Skeletal muscle tissue (tissue), 4 donors: ENCODE data around the gene SLC1A2. TPM values are rescaled to one million over a fixed set of nuclear protein-coding genes. Genes with fewer than 3 reads are reported as not detected.

Experiments
- H3K27ac ChIP-seq: one replicate; pipeline ENCODE4 v1.7.0; 2013; ENCODE audit warnings: mild to moderate bottlenecking, low read depth, low read length, inconsistent platforms
- H3K27me3 ChIP-seq, 3 donors: one replicate each; pipeline ENCODE4 v1.7.0; 2013; ENCODE audit warnings: low read length in 3 of 3; ENCODE audit not compliant: control insufficient read depth in 3 of 3, insufficient read depth in 3 of 3
- H3K36me3 ChIP-seq, 3 donors: one replicate each; pipeline ENCODE4 v1.7.0; 2013; ENCODE audit warnings: low read length in 3 of 3; ENCODE audit not compliant: control insufficient read depth in 3 of 3, insufficient read depth in 3 of 3
- H3K4me1 ChIP-seq, 3 donors: one replicate each; pipeline ENCODE4 v1.7.0; 2013; ENCODE audit warnings: low read length in 3 of 3, mild to moderate bottlenecking in 3 of 3; ENCODE audit not compliant: control insufficient read depth in 3 of 3, insufficient read depth in 3 of 3
- H3K4me3 ChIP-seq, 3 donors: one replicate each; pipeline ENCODE4 v1.7.0; 2013; ENCODE audit warnings: low read length in 3 of 3
- H3K9ac ChIP-seq, 3 donors: one replicate each; pipeline ENCODE4 v1.7.0; 2013; ENCODE audit warnings: low read length in 3 of 3, mild to moderate bottlenecking in 3 of 3, moderate library complexity in 2 of 3, low read depth in 1 of 3
- H3K9me3 ChIP-seq, 3 donors: one replicate each; pipeline ENCODE4 v1.7.0; 2013; ENCODE audit warnings: low read length in 3 of 3; ENCODE audit not compliant: control insufficient read depth in 3 of 3
- total RNA-seq: library from RNA; depleted of rRNA; stranded (reverse); fragments of >200 nt; gene quantifications from one replicate; pipeline ENCODE4 v1.2.3, GENCODE V29; 2014
- donor health status: Osteomylitis.

SLC1A2 gene
- total RNA-seq, 1 donor from 2014 or later = 1.6 TPM

- Histone ChIP-seq H3K4me1 (peaks cover 0 to 9% (median 0%) of the 10 kb centered on the region in 3 donors), H3K27ac (no peak overlapping the region), H3K9ac (no peak overlapping the region), H3K4me3 (no peak overlapping the region), H3K27me3 (no peaks in the 10 kb centered on the region), H3K9me3 (no peaks in the 10 kb centered on the region), H3K36me3 (no peaks in the 10 kb centered on the region)
Measured at GRCh38 chr11:35334385-35335090, 84.8 kb downstream of the SLC1A2 start.

- no peaks in the 10 kb centered on the region for H3K9me3 ChIP-seq
- H3K4me3 ChIP-seq = no peak overlapping the region
- no peak overlapping the region for H3K27ac ChIP-seq
- H3K36me3 ChIP-seq = no peaks in the 10 kb centered on the region
- peaks cover 0 to 9% (median 4%) of the 10 kb centered on the region in 3 donors for H3K4me1 ChIP-seq
- no peak overlapping the region for H3K9ac ChIP-seq
- no peaks in the 10 kb centered on the region for H3K27me3 ChIP-seq
Measured at GRCh38 chr11:35332524-35332923, 86.8 kb downstream of the SLC1A2 start.

- H3K9ac ChIP-seq = no peak overlapping the region
- H3K36me3 ChIP-seq = no peaks in the 10 kb centered on the region
- peaks cover 0 to 6% (median 4%) of the 10 kb centered on the region in 3 donors for H3K4me1 ChIP-seq
- H3K4me3 ChIP-seq = no peak overlapping the region
- no peaks in the 10 kb centered on the region for H3K27me3 ChIP-seq
- no peak overlapping the region for H3K27ac ChIP-seq
- H3K9me3 ChIP-seq = no peaks in the 10 kb centered on the region
Measured at GRCh38 chr11:35330931-35331330, 88.4 kb downstream of the SLC1A2 start.

GRCh38 chr11:35330156-35330889 lies 89.0 kb downstream of the SLC1A2 start:
- Histone ChIP-seq H3K9me3 (no peaks in the 10 kb centered on the region), H3K4me3 (no peak overlapping the region), H3K36me3 (no peaks in the 10 kb centered on the region), H3K4me1 (peaks cover 0 to 6% (median 4%) of the 10 kb centered on the region in 3 donors), H3K9ac (no peak overlapping the region), H3K27me3 (no peaks in the 10 kb centered on the region), H3K27ac (no peak overlapping the region)

- H3K36me3 ChIP-seq = no peaks in the 10 kb centered on the region
- peaks cover 1 to 6% (median 5%) of the 10 kb centered on the region in 3 donors for H3K4me1 ChIP-seq
- no peak overlapping the region for H3K27ac ChIP-seq
- H3K4me3 ChIP-seq = no peak overlapping the region
- no peaks in the 10 kb centered on the region for H3K9me3 ChIP-seq
- H3K9ac ChIP-seq = no peak overlapping the region
- no peaks in the 10 kb centered on the region for H3K27me3 ChIP-seq
Measured at GRCh38 chr11:35327829-35328228, 91.5 kb downstream of the SLC1A2 start.

- Histone ChIP-seq H3K9me3 (no peaks in the 10 kb centered on the region), H3K27ac (no peak overlapping the region), H3K36me3 (no peaks in the 10 kb centered on the region), H3K27me3 (no peaks in the 10 kb centered on the region), H3K4me3 (no peak overlapping the region), H3K9ac (no peak overlapping the region), H3K4me1 (peaks cover 3 to 17% (median 12%) of the 10 kb centered on the region in 3 donors)
Measured at GRCh38 chr11:35326266-35326879, 93.0 kb downstream of the SLC1A2 start.

- H3K27me3 ChIP-seq = no peaks in the 10 kb centered on the region
- H3K9ac ChIP-seq = no peak overlapping the region
- H3K36me3 ChIP-seq = no peaks in the 10 kb centered on the region
- H3K27ac ChIP-seq = no peak overlapping the region
- H3K4me3 ChIP-seq = no peak overlapping the region
- H3K9me3 ChIP-seq = no peaks in the 10 kb centered on the region
- peaks cover 3 to 14% (median 11%) of the 10 kb centered on the region in 3 donors for H3K4me1 ChIP-seq
Measured at GRCh38 chr11:35324981-35325380, 94.4 kb downstream of the SLC1A2 start.

GRCh38 chr11:35324183-35324886 lies 95.0 kb downstream of the SLC1A2 start:
- Histone ChIP-seq H3K9ac (no peak overlapping the region), H3K27ac (no peak overlapping the region), H3K36me3 (no peaks in the 10 kb centered on the region), H3K4me3 (no peak overlapping the region), H3K27me3 (no peaks in the 10 kb centered on the region), H3K4me1 (peaks cover 3 to 14% (median 11%) of the 10 kb centered on the region in 3 donors), H3K9me3 (no peaks in the 10 kb centered on the region)

GRCh38 chr11:35323076-35323868 lies 96.1 kb downstream of the SLC1A2 start:
- no peak overlapping the region for H3K4me3 ChIP-seq
- H3K27ac ChIP-seq = no peak overlapping the region
- no peak overlapping the region for H3K9ac ChIP-seq
- H3K27me3 ChIP-seq = no peaks in the 10 kb centered on the region
- H3K4me1 ChIP-seq = peaks cover 3 to 11% (median 9%) of the 10 kb centered on the region in 3 donors
- no peaks in the 10 kb centered on the region for H3K36me3 ChIP-seq
- H3K9me3 ChIP-seq = no peaks in the 10 kb centered on the region
